Effector CD8-positive, alpha-beta T cell (primary cell): ENCODE measurements around the gene EBI3.
"Not testable (repeated sequence)": the region's sequence is repeated elsewhere in the genome, so short reads cannot be mapped to it uniquely, and the experiment has no call there.

ENCODE experiments used
- DNase-seq: peaks from one replicate; lab custom pipeline; 2025; lab: John Stamatoyannopoulos, UW

EBI3 gene

GRCh38 chr19:4200940-4201542 is 28.3 kb upstream of the EBI3 start:
- DNase-seq: no peak

GRCh38 chr19:4201798-4202197 is 27.5 kb upstream of the EBI3 start:
- no peak for DNase-seq

GRCh38 chr19:4206818-4207484 is 22.4 kb upstream of the EBI3 start:
- DNase-seq: no peak

GRCh38 chr19:4208385-4209094 is 20.8 kb upstream of the EBI3 start:
- no peak for DNase-seq

- no peak for DNase-seq
Observed at GRCh38 chr19:4210166-4210731, 19.1 kb upstream of the EBI3 start.

GRCh38 chr19:4213116-4213515 is 16.2 kb upstream of the EBI3 start:
- no peak for DNase-seq

- no peak for DNase-seq
Observed at GRCh38 chr19:4215807-4216206, 13.5 kb upstream of the EBI3 start.

GRCh38 chr19:4216846-4217245 is 12.5 kb upstream of the EBI3 start:
- DNase-seq: no peak

GRCh38 chr19:4217429-4218264 is 11.7 kb upstream of the EBI3 start:
- DNase-seq: no peak

- not testable (repeated sequence) for DNase-seq
Observed at GRCh38 chr19:4218523-4218922, 10.8 kb upstream of the EBI3 start.

- no peak for DNase-seq
Observed at GRCh38 chr19:4220188-4220587, 9.1 kb upstream of the EBI3 start.

GRCh38 chr19:4224470-4224869 is 4.9 kb upstream of the EBI3 start:
- no peak for DNase-seq

- no peak for DNase-seq
Observed at GRCh38 chr19:4225885-4226284, 3.4 kb upstream of the EBI3 start.

GRCh38 chr19:4227771-4228170 is 1.6 kb upstream of the EBI3 start:
- no peak for DNase-seq

- DNase-seq: no peak
Observed at GRCh38 chr19:4228765-4229178, 551 bp upstream of the EBI3 start.

- DNase-seq: not testable (repeated sequence)
Observed at GRCh38 chr19:4230237-4230636, 914 bp downstream of the EBI3 start.

- not testable (repeated sequence) for DNase-seq
Observed at GRCh38 chr19:4231521-4231920, 2.2 kb downstream of the EBI3 start.

- DNase-seq: not testable (repeated sequence)
Observed at GRCh38 chr19:4232139-4232538, 2.8 kb downstream of the EBI3 start.

GRCh38 chr19:4232614-4233281 is 3.4 kb downstream of the EBI3 start:
- no peak for DNase-seq

- DNase-seq: peak; percentile 57
Observed at GRCh38 chr19:4233282-4233853, 4.0 kb downstream of the EBI3 start.
